Measurements from ENCODE around the gene FHDC1. TPM values are rescaled to one million over a fixed set of nuclear protein-coding genes. Genes with fewer than 3 reads are reported as not detected.

Gene FHDC1
- total RNA-seq, 1 experiment from 2014 or later = 19.9 TPM

GRCh38 chr4:152894673-152895072 is 41.5 kb upstream of the FHDC1 start:
- H3K27ac Mint-ChIP-seq = no peak overlapping the region; a peak in 1 of 7 replicates
- peaks cover 13 to 18% of the 10 kb centered on the region in 2 experiments for H3K4me1 Mint-ChIP-seq
- no peak for DNase-seq

More at GRCh38 chr4:152894673-152895072, 41.5 kb upstream of the FHDC1 start:
- Histone ChIP-seq H3K56ac (ENCODE audit: insufficient read length, low read depth, low read length) (no peak overlapping the region), H3K23ac (ENCODE audit: insufficient read length, low read depth, low read length) (no peak overlapping the region), H3K14ac (ENCODE audit: insufficient read depth, low read length) (no peak overlapping the region), H4K91ac (ENCODE audit: insufficient read length, low read depth, low read length) (no peak overlapping the region), H2AK5ac (ENCODE audit: insufficient read length, low read length) (no peak overlapping the region), H3K79me2 (ENCODE audit: insufficient read depth, low read length) (no peaks in the 10 kb centered on the region), H3K79me1 (ENCODE audit: insufficient read depth, low read depth, low read length, poor library complexity, severe bottlenecking) (no peaks in the 10 kb centered on the region), H2BK12ac (ENCODE audit: insufficient read length, low read depth, low read length) (no peak overlapping the region), H2BK120ac (ENCODE audit: low read depth, low read length, poor library complexity, severe bottlenecking) (no peak overlapping the region), H2BK15ac (ENCODE audit: low read depth, low read length) (no peak overlapping the region), H3K4me1 (ENCODE audit: insufficient read depth, low read length) (peaks cover 2% of the 10 kb centered on the region; the same call in 1 of the 2 replicates), H3K18ac (ENCODE audit: insufficient read length, low read depth, low read length) (no peak overlapping the region), H3K9me3 (ENCODE audit: control insufficient read depth, low read depth, low read length) (no peaks in the 10 kb centered on the region), H3K4me2 (ENCODE audit: insufficient read depth, insufficient read length, low read length) (no peak overlapping the region), H2BK20ac (ENCODE audit: low read depth, low read length, poor library complexity, severe bottlenecking) (no peak overlapping the region), H3K27ac (ENCODE audit: insufficient read length, low read depth, low read length) (no peak overlapping the region), H3K4ac (ENCODE audit: low read depth, low read length) (no peak overlapping the region), H2BK5ac (ENCODE audit: insufficient read length, low read length) (no peak overlapping the region), H4K5ac (ENCODE audit: insufficient read length, low read depth, low read length) (no peak overlapping the region), H4K8ac (replicated peaks; ENCODE audit: insufficient read length, low read depth, low read length) (no peak overlapping the region), H3K23me2 (ENCODE audit: insufficient read length, low read depth, low read length, poor library complexity, severe bottlenecking) (no peaks in the 10 kb centered on the region), H3K27me3 (ENCODE audit: insufficient read depth, low read length) (no peaks in the 10 kb centered on the region), H4K20me1 (ENCODE audit: control insufficient read depth, insufficient read depth, insufficient read length) (no peaks in the 10 kb centered on the region), H3K9ac (ENCODE audit: extremely low read depth, insufficient read length, low read length) (no peak overlapping the region), H3T11ph (ENCODE audit: low read length) (no peak overlapping the region), H2AFZ (ENCODE audit: low read length) (no peak overlapping the region)
- peaks cover 7 to 30% (median 25%) of the 10 kb centered on the region in 3 experiments; a peak in 6 of 7 replicates for H3K36me3 Mint-ChIP-seq (ENCODE audit: insufficient read depth in 1 of 3, low read depth in 3 of 3)
- no peaks in the 10 kb centered on the region for H3K27me3 Mint-ChIP-seq (ENCODE audit: low read depth)
- no peak for TF ChIP-seq CTCF (conservative IDR thresholded peaks at IDR 0.05)
- no peak overlapping the region for H3K4me3 Mint-ChIP-seq
- WGBS (ENCODE audit: extremely low coverage, insufficient read length, low lambda C conversion rate) = no CpG with 5 or more reads among the region's 1 CpG
- no peaks in the 10 kb centered on the region for H3K9me3 Mint-ChIP-seq

Measured in H9 (cell line).